LNCaP clone FGC (cell line): Measurements from ENCODE around the gene CTNNBL1.
"Not testable (repeated sequence)": the region's sequence is repeated elsewhere in the genome, so short reads cannot be mapped to it uniquely, and the experiment has no call there.

ENCODE experiments used
- DNase-seq: peaks from one replicate; pipeline ENCODE4 v3.0.0-alpha.2; 2011; ENCODE audit warnings: low read depth
- H3K4me3 ChIP-seq: 2 replicates; pipeline ENCODE4 v1.5.1; 2011; ENCODE audit warnings: mild to moderate bottlenecking, low read depth, low read length, control low read depth
- TF ChIP-seq, protein P1 (sequence below): IDR thresholded peaks from 2 replicates; pipeline ENCODE4 v1.5.1; 2012; ENCODE audit warnings: mild to moderate bottlenecking; ENCODE audit not compliant: control insufficient read depth, insufficient read depth; ENCODE audit errors: extremely low read depth

CTNNBL1 gene

DNA sequence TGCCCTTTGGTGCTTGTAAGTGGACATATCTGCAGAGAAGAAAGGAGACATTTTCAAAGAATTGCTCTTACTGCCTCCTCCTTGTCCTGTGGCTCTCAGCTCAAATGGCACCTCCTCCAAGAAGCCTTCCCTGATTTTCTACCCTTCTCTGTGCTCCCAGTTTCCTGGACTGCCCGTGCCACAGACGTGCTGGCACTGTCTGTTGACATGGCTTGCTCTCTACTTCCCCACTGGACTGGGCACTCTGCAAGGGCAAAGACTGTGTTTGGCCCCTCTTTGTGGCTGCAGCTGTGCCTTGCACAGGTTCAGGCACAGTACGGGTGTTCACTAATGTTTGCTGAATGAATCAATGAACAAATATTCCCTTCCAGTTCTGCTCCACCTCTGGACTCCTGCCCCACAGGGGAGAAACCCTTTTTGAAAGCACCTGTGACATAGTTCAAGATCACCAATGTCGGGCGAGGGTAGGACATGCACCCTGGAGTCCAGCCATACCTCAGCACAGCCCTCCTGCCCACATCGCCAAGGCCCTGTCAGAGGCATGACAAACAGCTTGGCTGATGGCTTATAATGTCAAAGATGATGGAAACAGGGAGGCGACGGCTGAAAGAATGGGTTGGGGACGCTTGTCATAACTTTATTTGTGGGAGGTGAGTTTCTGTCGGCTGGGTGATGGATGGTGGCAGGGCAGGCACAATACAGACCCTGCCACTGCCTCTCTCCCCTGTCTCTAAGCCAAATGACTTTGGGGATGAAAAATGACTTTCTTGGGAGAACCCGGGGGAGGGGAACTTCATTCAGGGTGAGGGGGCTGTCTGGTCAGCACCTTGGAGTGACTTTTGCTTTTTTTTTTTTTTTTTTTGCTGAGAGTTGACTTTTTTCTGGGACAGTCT is 15.6 kb upstream of the CTNNBL1 start:
- no peak overlapping the region for H3K4me3 ChIP-seq
- TF ChIP-seq, protein P1, sequence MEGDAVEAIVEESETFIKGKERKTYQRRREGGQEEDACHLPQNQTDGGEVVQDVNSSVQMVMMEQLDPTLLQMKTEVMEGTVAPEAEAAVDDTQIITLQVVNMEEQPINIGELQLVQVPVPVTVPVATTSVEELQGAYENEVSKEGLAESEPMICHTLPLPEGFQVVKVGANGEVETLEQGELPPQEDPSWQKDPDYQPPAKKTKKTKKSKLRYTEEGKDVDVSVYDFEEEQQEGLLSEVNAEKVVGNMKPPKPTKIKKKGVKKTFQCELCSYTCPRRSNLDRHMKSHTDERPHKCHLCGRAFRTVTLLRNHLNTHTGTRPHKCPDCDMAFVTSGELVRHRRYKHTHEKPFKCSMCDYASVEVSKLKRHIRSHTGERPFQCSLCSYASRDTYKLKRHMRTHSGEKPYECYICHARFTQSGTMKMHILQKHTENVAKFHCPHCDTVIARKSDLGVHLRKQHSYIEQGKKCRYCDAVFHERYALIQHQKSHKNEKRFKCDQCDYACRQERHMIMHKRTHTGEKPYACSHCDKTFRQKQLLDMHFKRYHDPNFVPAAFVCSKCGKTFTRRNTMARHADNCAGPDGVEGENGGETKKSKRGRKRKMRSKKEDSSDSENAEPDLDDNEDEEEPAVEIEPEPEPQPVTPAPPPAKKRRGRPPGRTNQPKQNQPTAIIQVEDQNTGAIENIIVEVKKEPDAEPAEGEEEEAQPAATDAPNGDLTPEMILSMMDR = no peak
- no peak for DNase-seq

DNA sequence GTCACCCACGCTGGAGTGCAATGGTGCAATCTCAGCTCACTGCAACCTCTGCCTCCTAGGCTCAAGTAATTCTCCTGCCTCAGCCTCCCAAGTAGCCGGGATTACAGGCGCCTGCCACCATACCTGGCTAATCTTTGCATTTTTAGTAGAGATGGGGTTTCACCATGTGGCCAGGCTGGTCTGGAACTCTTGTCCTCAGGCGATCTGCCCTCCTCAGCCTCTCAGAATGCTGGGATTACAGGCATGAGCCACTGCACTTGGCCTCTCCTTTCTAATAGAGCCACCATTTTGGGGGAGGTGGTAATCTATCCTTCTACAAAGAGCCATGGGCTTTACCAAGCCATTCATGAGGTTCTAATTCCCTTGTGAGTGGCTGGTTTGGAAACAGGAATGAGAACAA is 14.1 kb upstream of the CTNNBL1 start:
- not testable (repeated sequence) for H3K4me3 ChIP-seq, DNase-seq

DNA sequence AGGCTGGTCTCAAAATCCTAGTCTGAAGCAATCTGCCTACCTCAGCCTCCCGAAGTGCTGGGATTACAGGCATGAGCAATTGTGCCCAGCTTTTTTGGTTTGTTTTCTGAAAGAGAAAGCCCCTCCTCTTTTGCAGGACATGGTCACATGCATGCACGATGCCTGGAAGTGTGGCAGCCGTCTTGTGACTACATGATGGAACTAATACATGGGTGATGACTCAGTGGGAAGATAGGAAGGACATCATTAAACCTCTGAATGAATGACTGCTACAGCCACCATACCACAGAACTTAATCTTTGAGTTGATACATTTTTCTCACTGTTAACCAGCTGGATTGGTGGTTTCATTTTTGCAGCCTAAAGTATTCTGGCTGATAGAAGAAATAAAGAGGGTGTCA is 13.4 kb upstream of the CTNNBL1 start:
- no peak overlapping the region for H3K4me3 ChIP-seq
- TF ChIP-seq, protein P1 = no peak
- DNase-seq = no peak

DNA sequence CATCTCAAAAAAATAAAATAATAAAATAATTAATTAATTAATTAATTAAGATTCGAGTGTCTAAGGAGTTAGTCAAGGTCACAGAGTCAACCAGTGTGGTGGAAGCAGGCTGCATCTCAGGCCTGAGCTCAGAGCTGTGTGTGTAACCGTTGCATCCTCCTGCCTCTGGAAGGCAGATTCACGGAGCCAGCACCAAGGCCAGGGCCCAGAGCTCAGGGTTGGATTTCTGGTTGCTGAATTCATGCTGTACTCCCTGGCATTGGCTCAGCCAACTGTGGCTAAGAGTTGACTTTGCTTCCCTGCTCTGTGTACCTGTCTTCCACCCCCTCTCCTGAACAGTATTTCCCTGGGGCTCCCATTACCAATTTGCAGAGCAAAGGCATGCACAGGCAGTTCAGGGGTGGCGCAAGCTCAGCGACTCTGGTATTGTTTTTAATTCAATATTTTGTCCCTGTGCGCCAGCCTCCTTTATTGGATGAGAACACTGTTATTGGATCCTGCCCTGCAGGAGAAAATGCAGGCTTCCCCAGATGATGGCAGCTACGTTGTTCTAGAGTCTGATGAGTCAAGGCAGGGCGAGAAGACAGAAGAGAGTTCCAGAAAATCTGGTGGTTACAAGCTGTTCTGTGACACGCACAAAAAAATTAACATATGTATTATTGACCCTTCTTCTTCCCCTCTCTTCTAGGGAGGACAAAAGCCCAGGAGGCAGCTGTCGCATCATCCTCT is 12.3 kb upstream of the CTNNBL1 start:
- no peak for DNase-seq
- no peak overlapping the region for H3K4me3 ChIP-seq
- TF ChIP-seq, protein P1 = no peak

DNA sequence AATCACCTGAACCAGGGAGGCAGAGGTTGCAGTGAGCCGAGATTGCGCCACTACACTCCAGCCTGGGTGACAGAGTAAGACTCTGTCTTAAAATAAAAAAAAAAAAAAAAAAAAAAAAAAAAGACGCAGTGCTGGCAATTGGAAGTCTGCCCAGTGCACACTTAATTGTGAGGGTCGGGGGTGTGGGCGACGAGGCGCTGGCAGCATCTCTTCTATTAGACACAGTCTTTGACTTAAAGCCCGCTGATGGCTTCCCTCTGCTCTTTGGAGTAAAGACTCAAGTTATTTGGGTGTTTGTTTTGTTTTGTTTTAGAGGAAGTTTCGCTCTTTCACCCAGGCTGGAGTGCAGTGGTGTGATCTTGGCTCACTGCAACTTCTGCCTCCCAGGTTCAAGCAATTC is 10.7 kb upstream of the CTNNBL1 start:
- DNase-seq, H3K4me3 ChIP-seq: not testable (repeated sequence)

DNA sequence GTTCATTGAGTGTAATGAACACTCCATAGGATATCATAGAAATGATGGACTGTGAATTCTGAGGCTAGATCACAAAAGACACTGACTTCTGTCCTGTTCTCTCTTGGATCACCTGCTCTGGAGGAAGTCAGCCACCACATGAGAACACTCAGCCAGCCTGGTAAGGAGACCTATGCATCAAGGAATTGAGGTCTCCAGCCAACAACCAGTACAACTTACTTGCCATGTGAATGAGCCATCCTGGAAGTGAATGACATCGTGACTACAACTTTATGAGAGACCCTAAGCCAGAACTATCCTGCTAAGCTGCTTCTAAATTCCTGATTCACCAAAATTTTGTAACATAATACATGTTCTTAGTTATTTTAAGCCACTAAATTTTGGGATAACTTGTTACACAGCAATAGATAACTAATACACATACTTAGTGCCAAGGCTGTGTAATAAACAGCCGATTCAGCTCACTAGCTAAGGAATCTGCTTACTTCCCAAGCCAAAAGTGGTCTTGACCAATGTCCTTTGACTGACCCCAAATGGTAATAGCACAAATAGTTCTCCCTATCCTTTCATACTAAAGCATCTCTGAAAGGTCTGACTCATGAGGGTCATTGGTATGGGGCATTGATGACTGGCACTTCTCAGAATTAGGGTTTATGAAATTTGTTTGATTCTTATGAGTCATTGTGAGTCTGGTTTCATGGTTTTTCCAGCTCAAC is 6.9 kb upstream of the CTNNBL1 start:
- TF ChIP-seq, protein P1 = no peak
- H3K4me3 ChIP-seq = no peak overlapping the region
- no peak for DNase-seq

DNA sequence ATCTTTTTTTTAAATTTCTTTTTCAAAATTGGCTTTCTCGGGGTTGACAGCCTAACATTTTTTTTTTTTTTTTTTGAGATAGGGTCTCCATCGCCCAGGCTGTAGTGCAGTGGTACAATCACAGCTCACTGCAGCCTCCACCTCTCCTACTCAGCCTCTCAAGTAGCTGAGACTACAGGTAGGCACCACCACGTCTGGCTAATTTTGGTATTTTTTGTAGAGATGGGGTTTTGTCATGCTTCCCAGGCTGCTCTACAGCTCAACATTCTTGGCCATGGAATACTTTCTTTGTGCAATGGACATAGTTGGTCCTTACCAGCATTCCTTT is 6.4 kb upstream of the CTNNBL1 start:
- no peak overlapping the region for H3K4me3 ChIP-seq
- TF ChIP-seq, protein P1 = no peak
- no peak for DNase-seq
